H1 (cell line): ENCODE data around the gene NEK3. TPM values are rescaled to one million over a fixed set of nuclear protein-coding genes. Genes with fewer than 3 reads are reported as not detected.
"Not testable (repeated sequence)": the region's sequence is repeated elsewhere in the genome, so short reads cannot be mapped to it uniquely, and the experiment has no call there.

Source experiments
- CTCF ChIA-PET: fragments of 300-600 bp; sonication (Branson Sonifier 250); formaldehyde crosslinking; loops from one replicate; lab custom pipeline; 2021; ENCODE audit not compliant: partially characterized antibody; lab: Charles Lee
- POLR2A ChIA-PET: fragments of 300-600 bp; sonication (Branson Sonifier 250); formaldehyde crosslinking; loops from one replicate; lab custom pipeline; 2021; ENCODE audit warnings: inconsistent platforms; ENCODE audit not compliant: partially characterized antibody; lab: Charles Lee
- DNase-seq, 2 experiments: peaks; one replicate each; pipeline versions ENCODE4 v3.0.0 to v3.0.0-alpha.2; 2010 to 2022; ENCODE audit warnings: low spot score in 2 of 2, low read depth in 1 of 2, mixed read lengths in 1 of 2
- FAIRE-seq: peaks from 2 replicates; lab custom pipeline; 2011; peaks lifted over from hg19 to GRCh38; lab: Jason Lieb, UNC
- H2AFZ ChIP-seq: 2 replicates; pipeline ENCODE4 v1.8.1; 2012; ENCODE audit warnings: low read length, inconsistent platforms
- H2AK5ac ChIP-seq: 2 replicates; pipeline ENCODE4 v1.6.1; 2013; ENCODE audit warnings: low read depth, low read length
- H2BK120ac ChIP-seq: replicated peaks from 2 replicates; pipeline ENCODE3; 2013; ENCODE audit warnings: low read depth, low read length, inconsistent platforms
- H2BK12ac ChIP-seq: 2 replicates; pipeline ENCODE4 v1.6.1; 2013; ENCODE audit warnings: low read depth, low read length
- H2BK15ac ChIP-seq: 2 replicates; pipeline ENCODE4 v1.6.1; 2013; ENCODE audit warnings: low read length
- H2BK20ac ChIP-seq: 2 replicates; pipeline ENCODE4 v1.6.1; 2013; ENCODE audit warnings: low read length
- H2BK5ac ChIP-seq: 2 replicates; pipeline ENCODE4 v1.6.1; 2013; ENCODE audit warnings: low read depth, low read length
- H3K14ac ChIP-seq: 2 replicates; pipeline ENCODE4 v1.6.1; 2013; ENCODE audit warnings: inconsistent platforms; ENCODE audit not compliant: insufficient read length
- H3K18ac ChIP-seq: 2 replicates; pipeline ENCODE4 v1.6.1; 2013; ENCODE audit warnings: low read length; ENCODE audit errors: extremely low read depth
- H3K23ac ChIP-seq: 2 replicates; pipeline ENCODE4 v1.6.1; 2013; ENCODE audit warnings: inconsistent platforms; ENCODE audit not compliant: insufficient read length
- H3K23me2 ChIP-seq: 2 replicates; pipeline ENCODE4 v1.6.1; 2013; ENCODE audit warnings: low read depth, low read length
- H3K27ac ChIP-seq: 2 replicates; pipeline ENCODE4 v1.6.1; 2011; ENCODE audit warnings: low read depth, low read length, inconsistent platforms
- H3K27me3 ChIP-seq, 4 experiments: replicated peaks in 1 of 4; 1 replicate in 1 of 4; 2 replicates in 3 of 4; pipeline versions ENCODE4 v1.6.1 to v1.8.1; 2011 to 2013; ENCODE audit warnings: low read length in 3 of 4, mild to moderate bottlenecking in 3 of 4, inconsistent platforms in 2 of 4, mixed read lengths in 2 of 4, moderate library complexity in 1 of 4; ENCODE audit not compliant: control insufficient read depth in 3 of 4, insufficient read depth in 3 of 4; ENCODE audit errors: extremely low read depth in 1 of 4
- H3K36me3 ChIP-seq, 4 experiments: 2 replicates each; pipeline versions ENCODE4 v1.6.1 to v1.8.1; 2011 to 2013; ENCODE audit warnings: mild to moderate bottlenecking in 4 of 4, low read length in 3 of 4, moderate library complexity in 2 of 4, control low read depth in 1 of 4, inconsistent platforms in 1 of 4; ENCODE audit not compliant: insufficient read depth in 4 of 4, control insufficient read depth in 2 of 4
- H3K4ac ChIP-seq: replicated peaks from 2 replicates; pipeline ENCODE3; 2013; ENCODE audit warnings: low read length, low read depth, mixed read lengths, inconsistent platforms; ENCODE audit not compliant: insufficient read length
- H3K4me1 ChIP-seq, 4 experiments: replicated peaks in 1 of 4; 1 replicate in 1 of 4; 2 replicates in 3 of 4; pipeline versions ENCODE4 v1.6.1 to v1.8.1; 2011 to 2013; ENCODE audit warnings: low read length in 3 of 4, inconsistent platforms in 2 of 4, mixed read lengths in 1 of 4; ENCODE audit not compliant: insufficient read depth in 4 of 4, control insufficient read depth in 3 of 4
- H3K4me2 ChIP-seq, 2 experiments: 2 replicates each; pipeline versions ENCODE4 v1.6.1 to v1.8.1; 2011 to 2013; ENCODE audit warnings: low read depth in 2 of 2, low read length in 2 of 2, control low read depth in 1 of 2, inconsistent platforms in 1 of 2, mild to moderate bottlenecking in 1 of 2; ENCODE audit not compliant: insufficient read depth in 1 of 2
- H3K4me3 ChIP-seq, 4 experiments: fragments of 200-600, 300-600 bp in 1 of 4; sonication (generic), shearing (Covaris generic), sonication (Bioruptor Twin) in 1 of 4; 2 replicates each; pipeline versions ENCODE4 v1.5.1 to v1.8.1; 2011 to 2016; ENCODE audit warnings: low read length in 4 of 4, low read depth in 3 of 4, control low read depth in 2 of 4, inconsistent platforms in 2 of 4, mild to moderate bottlenecking in 2 of 4, mixed read lengths in 1 of 4, moderate library complexity in 1 of 4; ENCODE audit not compliant: insufficient read depth in 2 of 4; ENCODE audit errors: extremely low read depth in 1 of 4
- H3K56ac ChIP-seq: replicated peaks from 2 replicates; pipeline ENCODE3; 2013; ENCODE audit warnings: low read depth, mild to moderate bottlenecking, mixed read lengths, low read length, inconsistent platforms; ENCODE audit not compliant: insufficient read length
- H3K79me1 ChIP-seq: 2 replicates; pipeline ENCODE4 v1.6.1; 2013; ENCODE audit warnings: low read depth, low read length, control low read depth
- H3K79me2 ChIP-seq, 2 experiments: 2 replicates each; pipeline versions ENCODE4 v1.6.1 to v1.8.1; 2012 to 2013; ENCODE audit warnings: low read length in 2 of 2, mild to moderate bottlenecking in 2 of 2, inconsistent platforms in 1 of 2; ENCODE audit not compliant: insufficient read depth in 2 of 2, control insufficient read depth in 1 of 2
- H3K9ac ChIP-seq, 4 experiments: replicated peaks in 1 of 4; 1 replicate in 1 of 4; 2 replicates in 3 of 4; pipeline versions ENCODE4 v1.6.1 to v1.8.1; 2011 to 2013; ENCODE audit warnings: low read depth in 3 of 4, low read length in 3 of 4, control low read depth in 2 of 4, mild to moderate bottlenecking in 2 of 4, moderate library complexity in 2 of 4, inconsistent platforms in 1 of 4; ENCODE audit errors: extremely low read depth in 1 of 4
- H3K9me3 ChIP-seq, 2 experiments: 2 replicates each; pipeline versions ENCODE4 v1.6.1 to v1.8.1; 2012 to 2013; ENCODE audit warnings: mild to moderate bottlenecking in 2 of 2, moderate library complexity in 2 of 2, control low read depth in 1 of 2, inconsistent platforms in 1 of 2, low read depth in 1 of 2, low read length in 1 of 2, mixed read lengths in 1 of 2; ENCODE audit not compliant: insufficient read depth in 2 of 2
- H4K20me1 ChIP-seq, 2 experiments: replicated peaks in 1 of 2; 2 replicates each; pipeline versions ENCODE3 to v1.8.1; 2011 to 2013; ENCODE audit warnings: inconsistent platforms in 2 of 2, low read length in 2 of 2, mild to moderate bottlenecking in 1 of 2; ENCODE audit not compliant: insufficient read depth in 2 of 2, control insufficient read depth in 1 of 2
- H4K5ac ChIP-seq: 2 replicates; pipeline ENCODE4 v1.6.1; 2013; ENCODE audit warnings: low read length, low read depth, mixed read lengths, inconsistent platforms; ENCODE audit not compliant: insufficient read length
- H4K8ac ChIP-seq: 2 replicates; pipeline ENCODE4 v1.8.0; 2013; ENCODE audit warnings: mild to moderate bottlenecking, moderate library complexity, low read length, inconsistent platforms; ENCODE audit not compliant: insufficient read depth; ENCODE audit errors: extremely low read depth
- H4K91ac ChIP-seq: replicated peaks from 2 replicates; pipeline ENCODE3; 2013; ENCODE audit warnings: low read length, mixed read lengths, inconsistent platforms; ENCODE audit not compliant: insufficient read length
- WGBS, 2 experiments: shearing (Covaris generic) in 1 of 2; methylation state at CpG; one replicate each; pipeline versions ENCODE4 v1.1.6 to v1.1.7; 2013 to 2015; ENCODE audit warnings: low lambda C conversion rate in 2 of 2, mixed read lengths in 2 of 2, inconsistent platforms in 1 of 2, low coverage in 1 of 2, missing lambda C conversion rate in 1 of 2; ENCODE audit not compliant: insufficient replicate concordance in 2 of 2, insufficient coverage in 1 of 2, insufficient read length in 1 of 2; ENCODE audit errors: extremely low coverage in 1 of 2, missing lambda C conversion rate in 1 of 2; 5-methylcytosine and 5-hydroxymethylcytosine counted together
- polyA plus RNA-seq, 7 experiments: library from polyadenylated mRNA; depleted of rRNA in 3 of 7; stranded (reverse) in 5 of 7; unstranded in 2 of 7; fragments of >200 nt in 5 of 7; fragments of 200-250 nt in 2 of 7; gene quantifications; 1 replicate in 5 of 7; 2 replicates in 1 of 7; 4 replicates in 1 of 7; pipeline versions ENCODE4 v1.2.1 to v1.2.3, GENCODE V29; 2011 to 2013; ENCODE audit warnings: missing spikeins in 2 of 7, mixed read lengths in 2 of 7
- total RNA-seq: library from RNA; stranded (reverse); fragmentation: NEBNext Ultra II Directional; extraction: Animal tissue kit (Norgen Biotek cat#: 25700); gene quantifications from 2 replicates; pipeline ENCODE4 v1.2.1, GENCODE V29; 2021

The NEK3 gene
- total and polyA plus RNA-seq, 2 of the 8 experiments (the other 6 are each of a cell fraction or from before 2014, with no cell fraction given): 11.4 to 26.0 TPM

GRCh38 chr13:52207337-52207736 is 47.9 kb upstream of the NEK3 start:
- H3K79me1 ChIP-seq, H3K9ac ChIP-seq, H4K20me1 ChIP-seq, H3K4me3 ChIP-seq, H3K4ac ChIP-seq, H3K79me2 ChIP-seq, H3K4me2 ChIP-seq, H4K91ac ChIP-seq, FAIRE-seq, H3K23ac ChIP-seq, H3K56ac ChIP-seq, H3K18ac ChIP-seq, H2AK5ac ChIP-seq, H3K27me3 ChIP-seq, CTCF ChIA-PET, H2BK120ac ChIP-seq, H3K9me3 ChIP-seq, H2BK12ac ChIP-seq, H3K27ac ChIP-seq, POLR2A ChIA-PET, H2BK5ac ChIP-seq, H2AFZ ChIP-seq, H3K14ac ChIP-seq, H3K23me2 ChIP-seq, H4K5ac ChIP-seq, H2BK20ac ChIP-seq, H2BK15ac ChIP-seq, DNase-seq, H3K4me1 ChIP-seq, H4K8ac ChIP-seq, H3K36me3 ChIP-seq: not testable (repeated sequence)
- 100% methylated on average over 1 of the region's 2 CpGs; no CpG with 5 or more reads in 1 of the 2 experiments for WGBS, 2 experiments

- WGBS, 2 experiments: 85% methylated on average over 4 of the region's 4 CpGs; no CpG with 5 or more reads in 1 of the 2 experiments
- POLR2A ChIA-PET, H3K56ac ChIP-seq: not testable (repeated sequence)
Measured at GRCh38 chr13:52204546-52204945, 45.1 kb upstream of the NEK3 start.

More at GRCh38 chr13:52204546-52204945, 45.1 kb upstream of the NEK3 start:
- H3K79me1 ChIP-seq, H2BK5ac ChIP-seq, H2BK12ac ChIP-seq, FAIRE-seq, DNase-seq, H3K27ac ChIP-seq, H3K4ac ChIP-seq, H2BK20ac ChIP-seq, H4K5ac ChIP-seq, H3K18ac ChIP-seq, H2BK120ac ChIP-seq, H3K23ac ChIP-seq, H3K14ac ChIP-seq, H4K91ac ChIP-seq, H3K36me3 ChIP-seq, H3K4me1 ChIP-seq, H2AFZ ChIP-seq, H4K8ac ChIP-seq, H3K23me2 ChIP-seq, H3K4me3 ChIP-seq, H2AK5ac ChIP-seq, H4K20me1 ChIP-seq, H3K9me3 ChIP-seq, H2BK15ac ChIP-seq, H3K79me2 ChIP-seq, H3K27me3 ChIP-seq, CTCF ChIA-PET, H3K4me2 ChIP-seq, H3K9ac ChIP-seq: not testable (repeated sequence)
